ENCODE results near the gene TRAPPC1.

TRAPPC1 gene

GRCh38 chr17:7903154-7904103, 28.3 kb downstream of the TRAPPC1 start:
- H3K4me3 ChIP-seq (ENCODE audit: low read depth, low read length) = no peak overlapping the region

DNA sequence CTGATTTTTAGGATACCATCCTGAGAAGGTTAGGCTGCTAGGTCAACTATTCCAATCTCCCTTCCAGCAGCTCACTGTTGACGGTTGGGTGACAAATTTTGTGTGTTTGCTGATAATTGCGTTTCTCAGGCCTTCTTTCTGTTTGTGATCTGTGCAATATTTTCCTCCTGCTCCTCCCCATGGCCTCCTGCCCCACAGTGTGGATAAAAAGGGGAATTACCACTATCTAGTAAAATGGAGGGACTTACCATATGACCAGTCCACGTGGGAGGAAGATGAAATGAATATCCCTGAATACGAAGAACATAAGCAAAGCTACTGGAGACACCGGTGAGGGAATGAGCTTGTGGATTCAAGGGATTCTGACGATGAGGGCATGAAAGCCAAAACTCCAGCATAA, 34.0 kb downstream of the TRAPPC1 start:
- H3K4me3 ChIP-seq (ENCODE audit: low read depth, low read length) = no peak overlapping the region

DNA sequence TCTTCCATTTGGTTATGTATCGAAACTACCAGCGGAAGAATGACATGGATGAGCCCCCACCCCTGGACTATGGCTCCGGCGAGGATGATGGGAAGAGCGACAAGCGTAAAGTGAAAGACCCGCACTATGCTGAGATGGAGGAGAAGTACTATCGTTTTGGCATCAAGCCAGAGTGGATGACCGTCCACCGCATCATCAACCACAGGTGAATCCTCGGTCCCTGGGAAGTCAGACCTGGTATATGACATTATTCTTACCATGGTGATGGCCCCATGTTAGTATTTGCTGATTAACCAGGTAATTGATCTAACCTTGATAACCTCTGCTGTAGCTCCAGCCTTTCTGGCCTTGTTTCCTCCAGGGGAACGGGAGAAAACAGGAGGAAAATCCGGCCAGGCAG, 34.7 kb downstream of the TRAPPC1 start:
- no peak overlapping the region for H3K4me3 ChIP-seq (ENCODE audit: low read depth, low read length)

GRCh38 chr17:7894866-7895265, 36.9 kb downstream of the TRAPPC1 start:
- H3K4me3 ChIP-seq (ENCODE audit: low read depth, low read length) = no peak overlapping the region

- no peak overlapping the region for H3K4me3 ChIP-seq (ENCODE audit: low read depth, low read length)
Observed at GRCh38 chr17:7894226-7894625, 37.5 kb downstream of the TRAPPC1 start.

- H3K4me3 ChIP-seq (ENCODE audit: low read depth, low read length) = no peak overlapping the region
Observed at GRCh38 chr17:7893187-7893880, 38.4 kb downstream of the TRAPPC1 start.

- H3K4me3 ChIP-seq (ENCODE audit: low read depth, low read length) = no peak overlapping the region
Observed at GRCh38 chr17:7889166-7889955, 42.4 kb downstream of the TRAPPC1 start.

- H3K4me3 ChIP-seq (ENCODE audit: low read depth, low read length) = peak within 1 kb of the TSS; percentile 31
Observed at GRCh38 chr17:7888184-7888920, 43.4 kb downstream of the TRAPPC1 start, which contains the start of gene CHD3. CHD3 (plus strand) TSS chr17:7888789; CDS start chr17:7889001, 212 bp downstream.

DNA sequence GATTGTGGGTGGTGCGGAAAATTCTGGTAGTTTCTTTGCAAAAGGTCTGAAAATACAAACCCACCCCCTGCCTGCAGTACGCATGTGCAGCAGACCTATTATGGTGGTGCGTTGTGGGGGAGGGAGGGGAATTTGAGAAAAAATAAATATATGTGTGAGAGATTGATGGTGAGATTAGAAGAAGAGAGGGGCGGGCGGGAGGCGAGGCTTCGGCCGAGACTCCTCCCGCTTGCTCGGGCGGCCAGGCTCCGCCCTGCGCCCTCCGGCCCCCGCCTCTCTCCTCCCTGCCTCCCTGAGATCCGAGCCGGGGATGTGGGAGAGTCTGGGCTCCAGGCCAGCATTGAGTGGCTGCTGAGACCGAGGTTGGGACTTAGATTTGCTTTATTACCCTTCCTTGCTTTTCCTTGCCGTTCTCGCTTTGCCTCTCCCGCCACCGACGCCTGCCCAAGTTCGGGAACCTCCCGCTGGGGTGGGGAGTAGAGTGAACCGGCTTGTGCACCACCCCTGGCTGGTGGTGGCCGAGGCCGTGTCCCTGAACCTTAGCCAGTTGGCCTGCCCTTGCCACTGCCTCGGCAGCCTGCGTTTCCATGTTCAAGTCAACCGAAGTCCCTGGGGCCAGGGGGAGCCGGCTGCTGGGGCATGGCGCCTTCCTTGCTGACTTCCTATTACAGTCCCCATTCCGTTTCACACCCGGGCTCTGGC, 44.1 kb downstream of the TRAPPC1 start:
- H3K4me3 ChIP-seq (ENCODE audit: low read depth, low read length) = peak overlapping the region; percentile 31

GRCh38 chr17:7887038-7887481, 44.7 kb downstream of the TRAPPC1 start:
- peak overlapping the region; percentile 8 for H3K4me3 ChIP-seq (ENCODE audit: low read depth, low read length)

- H3K4me3 ChIP-seq (ENCODE audit: low read depth, low read length) = peak overlapping the region; percentile 14
Observed at GRCh38 chr17:7886227-7887037, 45.3 kb downstream of the TRAPPC1 start.

GRCh38 chr17:7885367-7886226, 46.1 kb downstream of the TRAPPC1 start:
- peak overlapping the region; percentile 25 for H3K4me3 ChIP-seq (ENCODE audit: low read depth, low read length)

- peak overlapping the region; percentile 39 for H3K4me3 ChIP-seq (ENCODE audit: low read depth, low read length)
Observed at GRCh38 chr17:7884581-7885366, 47.0 kb downstream of the TRAPPC1 start.

- no peak overlapping the region for H3K4me3 ChIP-seq (ENCODE audit: low read depth, low read length)
Observed at GRCh38 chr17:7883781-7884386, 47.9 kb downstream of the TRAPPC1 start.

GRCh38 chr17:7882629-7883028, 49.1 kb downstream of the TRAPPC1 start:
- H3K4me3 ChIP-seq (ENCODE audit: low read depth, low read length) = no peak overlapping the region

- no peak overlapping the region for H3K4me3 ChIP-seq (ENCODE audit: low read depth, low read length)
Observed at GRCh38 chr17:7882068-7882467, 49.7 kb downstream of the TRAPPC1 start.
